ENCODE measurements around the gene C12orf56.
"Not testable (repeated sequence)": the region's sequence is repeated elsewhere in the genome, so short reads cannot be mapped to it uniquely, and the experiment has no call there.

C12orf56 gene

GRCh38 chr12:64299628-64300027 is 90.9 kb downstream of the C12orf56 start:
- DNase-seq: no peak

GRCh38 chr12:64296301-64296700 is 94.3 kb downstream of the C12orf56 start:
- DNase-seq: no peak

- no peak for DNase-seq
Observed at GRCh38 chr12:64293654-64294364, 96.7 kb downstream of the C12orf56 start.

- DNase-seq: not testable (repeated sequence)
Observed at GRCh38 chr12:64293174-64293573, 97.4 kb downstream of the C12orf56 start.

GRCh38 chr12:64286521-64286920 is 104.0 kb downstream of the C12orf56 start:
- no peak for DNase-seq

GRCh38 chr12:64284256-64284655 is 106.3 kb downstream of the C12orf56 start:
- no peak for DNase-seq

GRCh38 chr12:64278421-64278820 is 112.1 kb downstream of the C12orf56 start:
- no peak for DNase-seq

GRCh38 chr12:64273527-64274403 is 116.8 kb downstream of the C12orf56 start:
- peak in 1 of 2 experiments; percentile 17 for DNase-seq

GRCh38 chr12:64270411-64270810 is 120.1 kb downstream of the C12orf56 start:
- DNase-seq: no peak

- DNase-seq: peak in 1 of 2 experiments; percentile 43
Observed at GRCh38 chr12:64269161-64269560, 121.4 kb downstream of the C12orf56 start.

GRCh38 chr12:64268409-64268808 is 122.1 kb downstream of the C12orf56 start:
- no peak for DNase-seq

GRCh38 chr12:64265839-64266238 is 124.7 kb downstream of the C12orf56 start:
- DNase-seq: no peak

GRCh38 chr12:64261813-64262212 is 128.7 kb downstream of the C12orf56 start:
- no peak for DNase-seq

GRCh38 chr12:64258576-64258975 is 132.0 kb downstream of the C12orf56 start:
- no peak for DNase-seq

- peak; percentile 64 to 80 for DNase-seq
Observed at GRCh38 chr12:64256166-64256800, 134.3 kb downstream of the C12orf56 start.

- DNase-seq: no peak
Observed at GRCh38 chr12:64255249-64255648, 135.3 kb downstream of the C12orf56 start.

GRCh38 chr12:64253356-64253755 is 137.2 kb downstream of the C12orf56 start:
- DNase-seq: no peak

- no peak for DNase-seq
Observed at GRCh38 chr12:64252681-64253080, 137.9 kb downstream of the C12orf56 start.

- no peak for DNase-seq
Observed at GRCh38 chr12:64243809-64244208, 146.7 kb downstream of the C12orf56 start.

- no peak for DNase-seq
Observed at GRCh38 chr12:64240781-64241180, 149.8 kb downstream of the C12orf56 start.

- DNase-seq: peak in 1 of 2 experiments; percentile 38
Observed at GRCh38 chr12:64237382-64237781, 153.2 kb downstream of the C12orf56 start.

GRCh38 chr12:64236549-64236948 is 154.0 kb downstream of the C12orf56 start:
- no peak for DNase-seq

- no peak for DNase-seq
Observed at GRCh38 chr12:64232196-64232595, 158.4 kb downstream of the C12orf56 start.

GRCh38 chr12:64229796-64230195 is 160.8 kb downstream of the C12orf56 start:
- DNase-seq: no peak

Data from NCI-H2081 (cell line).